ENCODE data around the gene SYNGAP1.
A peak's percentile ranks its signal among the peaks of the same experiment; 100 is the strongest.

Gene SYNGAP1

DNA sequence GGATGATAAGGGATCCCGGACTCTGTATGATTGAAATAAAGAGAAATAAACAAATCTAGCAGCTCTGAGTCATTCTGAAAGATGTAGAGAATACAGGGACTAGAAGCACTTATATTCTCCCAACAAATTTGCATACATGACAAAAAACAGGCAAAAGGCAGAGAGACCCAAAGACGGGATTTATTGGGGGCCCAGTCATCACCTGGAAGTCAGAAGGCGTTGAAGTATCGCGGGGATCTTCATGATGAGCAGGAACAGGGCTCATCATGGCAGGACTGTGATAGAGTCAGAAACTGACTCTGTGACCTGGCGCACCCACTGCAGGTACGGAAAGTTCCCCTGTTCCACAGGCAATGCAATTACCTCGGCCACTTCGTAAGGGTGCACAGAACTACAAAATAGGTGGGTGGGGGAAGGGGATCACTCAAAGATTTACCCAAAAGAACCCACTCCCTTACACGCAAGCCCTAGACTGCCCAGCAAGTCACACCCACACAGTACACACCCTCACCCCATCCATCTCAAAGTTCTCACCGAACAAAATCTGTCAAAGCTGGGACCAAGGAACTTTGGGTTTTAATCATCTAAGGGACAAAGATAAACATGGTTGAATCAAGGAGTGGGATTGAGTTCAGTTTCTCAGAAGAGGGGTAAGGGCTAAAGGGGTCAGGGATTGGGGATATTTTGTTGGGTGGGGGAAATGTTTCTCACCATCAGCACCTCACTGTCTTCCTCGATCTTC is 3.3 kb upstream of the SYNGAP1 start:
- Histone ChIP-seq H3K9ac (ENCODE audit: low read depth, low read length) (peak overlapping the region; percentile 96; the same call in 1 of the 2 replicates), H3K4me3 (ENCODE audit: low read length) (peak overlapping the region; percentile 91), H3K4me1 (ENCODE audit: insufficient read depth, low read length) (peaks cover 22% of the 10 kb centered on the region), H3K27ac (ENCODE audit: low read length) (peak overlapping the region; percentile 81), H3K27me3 (ENCODE audit: insufficient read depth, low read length) (no peaks in the 10 kb centered on the region), H3K36me3 (ENCODE audit: insufficient read depth, low read depth, low read length) (peaks cover 44% of the 10 kb centered on the region), H3K9me3 (ENCODE audit: insufficient read depth, low read depth, low read length) (no peaks in the 10 kb centered on the region)

DNA sequence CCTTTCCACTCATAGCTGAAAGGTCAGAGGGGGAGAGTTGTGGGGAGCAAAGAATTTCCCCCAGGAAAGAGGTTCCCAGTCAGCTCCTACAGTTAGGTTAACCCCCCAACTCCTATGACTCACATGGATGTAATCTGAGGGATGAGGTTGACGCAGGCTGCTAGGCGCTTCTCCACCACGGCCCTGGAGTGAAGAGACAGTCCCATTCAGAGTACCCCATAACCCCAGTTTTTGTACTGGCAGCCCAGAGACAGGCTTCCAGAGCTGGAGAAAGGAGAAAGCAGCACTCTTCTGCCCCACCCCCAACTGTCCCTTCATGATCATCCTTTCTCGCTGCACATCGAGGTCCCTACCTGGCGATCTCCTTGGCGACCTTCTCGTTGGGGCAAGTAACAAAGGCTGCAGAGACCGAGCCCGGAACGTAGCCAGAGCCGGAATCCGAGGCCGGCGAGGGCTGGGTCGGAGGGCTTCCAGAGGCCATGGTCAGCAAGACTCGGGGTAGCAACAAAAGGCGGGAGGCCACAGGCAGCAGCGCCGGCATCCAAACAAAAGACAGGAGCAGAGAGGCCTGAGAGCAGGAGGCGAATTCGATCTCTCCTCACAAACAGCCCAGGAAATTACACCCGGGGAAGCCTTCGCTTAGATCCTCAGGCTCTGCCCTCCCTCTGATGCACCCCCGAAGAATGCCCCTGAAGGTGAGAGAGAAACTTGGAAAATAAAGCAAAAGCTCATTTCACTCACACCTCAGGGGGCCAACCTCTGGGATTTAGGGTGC is 2.5 kb upstream of the SYNGAP1 start:
- Histone ChIP-seq H3K27ac (ENCODE audit: low read length) (peak overlapping the region; percentile 81), H3K4me1 (ENCODE audit: insufficient read depth, low read length) (peaks cover 21% of the 10 kb centered on the region), H3K36me3 (ENCODE audit: insufficient read depth, low read depth, low read length) (peaks cover 44% of the 10 kb centered on the region), H3K4me3 (ENCODE audit: low read length) (peak overlapping the region; percentile 91), H3K9ac (ENCODE audit: low read depth, low read length) (peak overlapping the region; percentile 96), H3K27me3 (ENCODE audit: insufficient read depth, low read length) (no peaks in the 10 kb centered on the region), H3K9me3 (ENCODE audit: insufficient read depth, low read depth, low read length) (no peaks in the 10 kb centered on the region)

DNA sequence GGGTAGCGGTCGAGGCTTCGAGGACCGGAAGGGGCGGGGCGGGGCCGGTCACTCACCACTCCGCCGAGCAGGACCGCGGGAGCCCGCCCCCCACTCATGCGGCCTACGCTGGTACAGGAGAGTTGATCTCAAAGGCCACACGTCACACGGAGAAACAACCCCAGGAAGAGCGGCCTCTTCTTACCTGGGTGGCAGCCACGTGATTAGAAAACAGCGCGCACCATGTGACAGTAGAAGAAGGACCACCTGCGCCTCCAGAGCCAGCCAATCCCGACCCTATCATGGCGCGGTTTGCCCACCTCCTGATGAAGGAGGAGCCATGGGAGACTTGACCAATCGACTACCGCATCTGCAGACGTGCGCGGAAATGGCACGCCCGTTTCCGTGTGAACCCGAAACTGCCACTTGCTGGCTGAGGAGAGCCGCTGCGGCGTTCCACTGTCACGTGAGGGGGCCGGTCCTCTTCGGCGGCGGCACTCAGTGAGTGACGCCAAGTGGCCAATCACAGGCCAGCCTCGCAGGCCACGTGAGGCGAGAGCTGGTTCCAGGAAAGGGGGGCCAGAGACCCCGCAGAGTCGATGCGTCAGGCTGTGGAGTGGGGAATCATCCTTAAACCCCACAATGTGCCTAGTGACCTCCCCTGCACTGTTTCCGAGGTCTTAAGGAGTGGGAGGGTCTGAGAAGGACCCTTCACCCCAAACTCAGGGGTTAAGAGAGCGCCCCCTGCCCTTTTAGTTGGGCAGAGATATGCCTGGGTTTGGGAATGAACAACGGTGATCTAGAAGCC is 1.8 kb upstream of the SYNGAP1 start, which contains the start of gene CUTA:
Gene CUTA, minus strand, starts transcription at position 205 of the 787 bp plus-strand sequence. Its CDS starts 107 bp downstream, at position 98.
- no peaks in the 10 kb centered on the region for H3K27me3 ChIP-seq (ENCODE audit: insufficient read depth, low read length)
- peaks cover 44% of the 10 kb centered on the region for H3K36me3 ChIP-seq (ENCODE audit: insufficient read depth, low read depth, low read length)
- peak within 1 kb of the TSS; percentile 96 for H3K9ac ChIP-seq (ENCODE audit: low read depth, low read length)
- peak within 1 kb of the TSS; percentile 91 for H3K4me3 ChIP-seq (ENCODE audit: low read length)
- peaks cover 21% of the 10 kb centered on the region for H3K4me1 ChIP-seq (ENCODE audit: insufficient read depth, low read length)
- peak within 1 kb of the TSS; percentile 93 for H3K27ac ChIP-seq (ENCODE audit: low read length)
- no peaks in the 10 kb centered on the region for H3K9me3 ChIP-seq (ENCODE audit: insufficient read depth, low read depth, low read length)

DNA sequence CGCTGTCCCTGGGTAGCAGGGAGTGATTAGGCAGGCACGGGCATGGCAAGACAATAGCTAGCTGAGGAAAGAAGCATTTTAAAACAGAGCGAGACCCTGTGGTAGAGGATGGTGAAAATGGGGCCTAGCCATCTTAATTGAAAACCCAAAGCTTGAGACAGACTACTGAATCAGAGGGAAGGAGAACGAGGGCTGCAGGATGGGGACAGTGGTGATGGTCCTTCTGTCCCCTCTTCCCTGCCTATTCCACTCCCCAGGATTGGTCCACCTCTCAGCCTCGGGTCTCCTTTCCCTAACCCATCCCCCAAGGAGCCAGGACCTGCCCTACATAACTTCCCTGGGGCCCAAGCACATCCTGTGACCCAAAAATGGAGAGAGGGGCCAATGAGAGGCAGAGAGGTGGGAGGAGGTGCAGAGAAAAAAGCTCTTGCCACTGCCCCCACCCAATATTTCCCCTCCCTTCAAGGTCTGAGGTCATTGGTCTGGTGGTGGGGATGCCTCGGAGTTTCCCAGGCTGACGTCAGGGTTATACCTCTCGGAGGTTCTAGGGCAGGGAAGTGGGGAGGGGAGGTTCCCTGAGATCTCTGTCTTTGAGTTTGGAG is 1.1 kb upstream of the SYNGAP1 start:
- H3K4me1 ChIP-seq (ENCODE audit: insufficient read depth, low read length) = peaks cover 21% of the 10 kb centered on the region
- H3K36me3 ChIP-seq (ENCODE audit: insufficient read depth, low read depth, low read length) = peaks cover 44% of the 10 kb centered on the region
- no peaks in the 10 kb centered on the region for H3K27me3 ChIP-seq (ENCODE audit: insufficient read depth, low read length)
- no peaks in the 10 kb centered on the region for H3K9me3 ChIP-seq (ENCODE audit: insufficient read depth, low read depth, low read length)
- H3K9ac ChIP-seq (ENCODE audit: low read depth, low read length) = peak overlapping the region; percentile 87
- H3K4me3 ChIP-seq (ENCODE audit: low read length) = peak overlapping the region; percentile 91
- H3K27ac ChIP-seq (ENCODE audit: low read length) = peak overlapping the region; percentile 93

DNA sequence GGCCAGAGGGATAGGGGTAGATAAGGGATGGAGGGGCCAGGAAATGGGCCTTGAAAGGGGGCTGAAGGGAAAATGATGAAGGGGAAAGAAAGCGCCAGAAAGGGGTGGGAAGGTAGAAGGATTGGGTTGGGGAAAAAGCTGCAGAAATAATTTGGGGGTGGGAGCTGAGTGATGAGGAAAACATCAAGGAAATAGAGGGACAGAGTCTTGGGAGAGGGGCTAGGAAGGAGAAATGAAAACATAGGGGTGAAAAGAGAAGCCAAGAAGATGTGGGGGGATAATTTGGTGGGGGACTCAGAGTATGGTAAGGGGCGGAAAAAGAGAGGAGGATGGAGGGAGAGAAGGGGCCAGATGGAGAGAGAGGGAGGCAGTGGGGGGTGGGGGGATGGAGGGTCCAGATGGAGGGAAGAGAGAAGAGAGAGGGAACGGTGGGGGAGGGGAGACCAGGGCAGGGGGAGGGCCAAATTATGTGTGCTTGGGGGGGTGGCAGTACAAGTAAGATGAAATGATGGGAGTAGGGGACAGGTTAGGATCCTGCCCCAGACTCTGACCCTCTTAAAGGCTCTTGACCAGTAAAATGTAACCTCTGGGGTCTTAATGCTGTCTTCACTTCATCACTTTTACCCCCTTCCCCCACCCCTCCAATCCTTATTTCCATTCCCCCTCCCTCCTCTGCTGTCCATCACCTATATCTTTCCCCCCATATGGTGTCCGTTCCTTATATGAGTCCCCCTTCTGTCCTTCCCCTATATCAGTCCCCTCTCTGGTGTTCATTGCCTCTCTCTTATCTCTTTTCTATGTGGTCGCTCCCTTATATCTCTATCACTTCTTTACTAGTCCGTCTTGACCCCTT is 852 bp downstream of the SYNGAP1 start:
- peak overlapping the region; percentile 89; the same call in 1 of the 2 replicates for H3K9ac ChIP-seq (ENCODE audit: low read depth, low read length)
- H3K27me3 ChIP-seq (ENCODE audit: insufficient read depth, low read length) = no peaks in the 10 kb centered on the region
- peaks cover 31% of the 10 kb centered on the region for H3K4me1 ChIP-seq (ENCODE audit: insufficient read depth, low read length)
- H3K4me3 ChIP-seq (ENCODE audit: low read length) = peak overlapping the region; percentile 83
- H3K36me3 ChIP-seq (ENCODE audit: insufficient read depth, low read depth, low read length) = peaks cover 36% of the 10 kb centered on the region
- no peak overlapping the region for H3K27ac ChIP-seq (ENCODE audit: low read length)
- no peaks in the 10 kb centered on the region for H3K9me3 ChIP-seq (ENCODE audit: insufficient read depth, low read depth, low read length)

DNA sequence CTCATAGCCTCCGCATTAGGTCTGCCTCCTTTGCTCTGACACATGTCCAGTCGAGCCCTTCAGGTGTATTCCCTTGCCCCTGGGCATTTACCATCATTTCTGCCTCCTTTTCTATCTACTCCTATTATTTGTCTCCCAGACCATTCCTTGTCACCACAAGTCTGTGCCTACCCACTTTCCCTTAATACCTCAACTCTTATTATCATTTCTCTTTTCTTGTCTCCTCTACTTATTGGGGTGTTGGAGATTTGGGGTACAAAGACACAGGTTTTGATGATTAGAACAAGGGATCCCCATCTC is 1.4 kb downstream of the SYNGAP1 start:
- H3K27ac ChIP-seq (ENCODE audit: low read length) = no peak overlapping the region
- H3K4me1 ChIP-seq (ENCODE audit: insufficient read depth, low read length) = peaks cover 27% of the 10 kb centered on the region
- no peaks in the 10 kb centered on the region for H3K9me3 ChIP-seq (ENCODE audit: insufficient read depth, low read depth, low read length)
- H3K36me3 ChIP-seq (ENCODE audit: insufficient read depth, low read depth, low read length) = peaks cover 32% of the 10 kb centered on the region
- H3K9ac ChIP-seq (ENCODE audit: low read depth, low read length) = peak overlapping the region; percentile 89; the same call in 1 of the 2 replicates
- H3K4me3 ChIP-seq (ENCODE audit: low read length) = peak overlapping the region; percentile 83; the same call in 1 of the 2 replicates
- no peaks in the 10 kb centered on the region for H3K27me3 ChIP-seq (ENCODE audit: insufficient read depth, low read length)

DNA sequence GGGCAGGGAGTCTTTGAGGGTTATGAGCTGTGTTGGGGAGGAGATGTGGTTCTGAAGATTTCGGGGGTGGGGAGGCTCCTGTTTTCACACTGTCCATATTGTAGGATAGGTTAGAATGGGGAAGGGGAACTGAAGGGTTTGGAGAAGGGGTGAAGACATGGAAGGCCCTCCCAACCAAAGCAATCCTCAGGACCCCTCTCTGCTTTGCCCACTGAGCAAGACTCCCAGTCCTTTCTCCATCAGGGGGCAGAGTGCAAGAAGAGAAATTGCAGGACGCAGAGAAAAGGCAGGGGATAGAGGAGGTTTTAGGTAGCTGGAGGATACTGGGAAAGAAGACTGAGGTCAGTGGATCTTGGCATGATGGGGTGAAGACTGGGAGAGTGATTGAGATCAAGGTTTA is 3.9 kb downstream of the SYNGAP1 start:
- Histone ChIP-seq H3K36me3 (ENCODE audit: insufficient read depth, low read depth, low read length) (peaks cover 27% of the 10 kb centered on the region), H3K4me3 (ENCODE audit: low read length) (no peak overlapping the region), H3K27ac (ENCODE audit: low read length) (no peak overlapping the region), H3K27me3 (ENCODE audit: insufficient read depth, low read length) (no peaks in the 10 kb centered on the region), H3K9ac (ENCODE audit: low read depth, low read length) (no peak overlapping the region), H3K9me3 (ENCODE audit: insufficient read depth, low read depth, low read length) (no peaks in the 10 kb centered on the region), H3K4me1 (ENCODE audit: insufficient read depth, low read length) (peaks cover 30% of the 10 kb centered on the region)

DNA sequence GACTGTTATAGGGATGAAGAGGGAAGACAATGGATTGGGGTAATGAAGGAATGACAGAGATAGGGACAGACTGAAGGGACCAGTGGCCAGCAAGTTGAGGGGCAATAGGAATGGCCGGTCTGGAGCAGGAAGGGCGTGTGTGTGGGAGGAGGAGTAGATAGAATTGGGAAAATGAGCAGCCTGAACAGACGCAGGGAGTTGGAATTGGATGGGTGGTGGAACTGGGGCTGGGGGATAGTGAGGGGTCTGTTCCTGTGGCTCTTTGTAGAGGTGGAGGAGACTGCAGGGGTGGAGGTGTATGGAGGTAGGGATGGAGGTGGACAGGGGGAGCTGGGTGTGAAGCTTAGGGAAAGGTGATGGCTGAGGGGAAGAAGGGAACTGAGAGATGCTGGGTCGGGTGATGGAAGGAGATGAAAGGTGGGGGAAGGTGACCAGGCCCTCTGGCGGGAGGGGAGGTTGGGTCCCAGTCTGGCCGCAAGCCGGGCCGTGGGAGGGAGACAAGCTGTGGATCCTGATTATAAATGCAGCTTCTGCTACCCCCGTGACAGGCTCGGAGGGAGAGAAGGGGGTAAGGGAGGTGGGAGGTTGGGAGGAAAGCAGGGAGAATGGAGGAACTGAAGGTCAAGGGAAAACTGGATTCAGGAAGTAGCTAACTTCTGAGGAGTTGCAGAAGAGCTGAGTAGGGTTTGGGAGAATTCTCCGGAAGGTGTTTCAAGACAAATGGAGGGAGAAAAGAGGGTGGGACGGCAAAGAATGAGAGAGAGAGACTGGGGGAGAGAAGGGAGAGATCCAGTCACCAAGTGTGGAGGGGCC is 5.2 kb downstream of the SYNGAP1 start:
- peaks cover 33% of the 10 kb centered on the region for H3K4me1 ChIP-seq (ENCODE audit: insufficient read depth, low read length)
- H3K4me3 ChIP-seq (ENCODE audit: low read length) = peak overlapping the region; percentile 78
- H3K27ac ChIP-seq (ENCODE audit: low read length) = peak overlapping the region; percentile 82
- no peaks in the 10 kb centered on the region for H3K27me3 ChIP-seq (ENCODE audit: insufficient read depth, low read length)
- H3K36me3 ChIP-seq (ENCODE audit: insufficient read depth, low read depth, low read length) = peaks cover 27% of the 10 kb centered on the region
- peak overlapping the region; percentile 81; the same call in 1 of the 2 replicates for H3K9ac ChIP-seq (ENCODE audit: low read depth, low read length)
- H3K9me3 ChIP-seq (ENCODE audit: insufficient read depth, low read depth, low read length) = no peaks in the 10 kb centered on the region

DNA sequence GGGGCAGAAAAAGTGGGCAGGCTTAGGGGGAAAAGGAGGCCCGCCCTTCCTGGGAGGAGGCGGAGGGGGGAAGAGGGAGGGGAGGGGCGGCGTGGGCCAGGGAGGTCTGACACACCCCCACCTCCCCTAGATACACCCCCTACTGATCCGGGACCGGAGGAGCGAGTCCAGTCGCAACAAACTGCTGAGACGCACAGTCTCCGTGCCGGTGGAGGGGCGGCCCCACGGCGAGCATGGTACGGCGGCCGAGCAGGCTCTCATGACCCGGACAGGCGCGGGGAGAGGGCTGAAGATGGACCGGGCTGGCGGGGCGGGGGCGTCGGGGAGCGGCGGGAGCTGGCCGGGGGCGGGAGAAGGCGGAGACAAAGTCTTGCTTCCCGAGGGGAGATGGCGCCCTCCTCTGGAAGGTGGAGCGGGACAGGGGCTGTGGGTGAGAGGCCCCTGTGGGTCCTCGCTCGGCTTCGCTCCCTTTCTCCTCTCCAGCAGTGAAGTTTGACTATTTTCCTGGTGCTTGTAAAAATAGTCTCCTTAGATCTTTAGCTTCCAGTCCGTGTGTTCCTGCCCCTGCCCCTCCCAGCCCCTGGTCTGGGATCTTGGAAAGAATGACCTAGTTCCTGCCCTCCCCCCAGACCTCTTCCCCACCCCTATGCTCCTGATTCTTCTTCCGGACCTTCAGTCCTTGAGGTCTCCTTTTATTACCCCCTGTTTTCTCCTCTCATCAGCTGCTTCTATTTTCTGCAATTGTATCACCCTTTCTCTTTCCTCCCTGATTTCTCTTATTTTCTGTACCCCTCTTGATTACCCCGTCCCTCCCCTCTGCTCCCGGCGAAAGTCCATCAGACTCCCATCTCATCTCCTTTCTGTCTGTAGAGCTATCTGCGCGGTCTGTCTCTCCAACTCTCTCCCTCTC is 6.1 kb downstream of the SYNGAP1 start:
- Histone ChIP-seq H3K27me3 (ENCODE audit: insufficient read depth, low read length) (no peaks in the 10 kb centered on the region), H3K36me3 (ENCODE audit: insufficient read depth, low read depth, low read length) (peaks cover 27% of the 10 kb centered on the region), H3K9me3 (ENCODE audit: insufficient read depth, low read depth, low read length) (no peaks in the 10 kb centered on the region), H3K4me3 (ENCODE audit: low read length) (peak overlapping the region; percentile 78), H3K27ac (ENCODE audit: low read length) (peak overlapping the region; percentile 82), H3K9ac (ENCODE audit: low read depth, low read length) (peak overlapping the region; percentile 81; the same call in 1 of the 2 replicates), H3K4me1 (ENCODE audit: insufficient read depth, low read length) (peaks cover 40% of the 10 kb centered on the region)

Measured in iPS-20b (cell line).